ENCODE measurements around the gene ZDHHC5.
A peak's percentile ranks its signal among the peaks of the same experiment; 100 is the strongest.
"Not testable (repeated sequence)": the region's sequence is repeated elsewhere in the genome, so short reads cannot be mapped to it uniquely, and the experiment has no call there.

The ZDHHC5 gene

DNA sequence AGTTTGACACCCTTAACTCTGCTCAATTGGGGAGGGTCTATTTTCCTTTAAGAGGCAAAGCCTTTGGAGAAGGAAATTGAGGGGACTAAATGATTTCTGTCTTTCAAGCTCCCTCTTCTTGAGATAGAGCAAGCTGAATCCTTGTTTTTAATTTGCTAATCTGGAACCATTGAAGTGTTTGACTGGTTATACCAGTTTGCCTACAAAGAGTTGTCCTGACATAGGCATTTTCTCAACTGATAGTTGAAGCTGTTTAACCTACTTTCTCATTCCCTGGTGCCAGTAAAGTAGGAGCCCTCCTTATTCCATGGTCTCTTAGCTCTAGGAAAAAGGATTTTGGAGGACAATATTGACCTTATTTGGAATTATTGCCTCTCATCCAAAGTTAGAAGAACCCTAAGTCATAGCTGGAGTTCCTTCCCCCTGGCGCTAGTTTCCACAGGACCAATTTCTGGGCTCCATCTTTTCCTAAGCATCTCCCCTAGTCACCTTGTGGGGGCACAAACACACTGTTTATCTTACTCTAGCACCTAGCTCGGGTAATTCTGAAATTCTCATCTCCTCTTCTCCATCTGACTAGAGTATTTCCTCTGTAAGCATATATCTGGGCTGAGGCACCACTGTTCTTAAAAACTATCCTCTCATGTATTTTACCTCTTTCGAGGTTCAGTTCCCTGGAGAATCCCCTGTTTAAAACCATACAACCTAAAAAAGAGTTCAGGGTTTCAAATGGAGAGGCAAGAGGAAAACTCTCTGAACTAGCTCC is 7.4 kb downstream of the ZDHHC5 start:
- no peak for DNase-seq

DNA sequence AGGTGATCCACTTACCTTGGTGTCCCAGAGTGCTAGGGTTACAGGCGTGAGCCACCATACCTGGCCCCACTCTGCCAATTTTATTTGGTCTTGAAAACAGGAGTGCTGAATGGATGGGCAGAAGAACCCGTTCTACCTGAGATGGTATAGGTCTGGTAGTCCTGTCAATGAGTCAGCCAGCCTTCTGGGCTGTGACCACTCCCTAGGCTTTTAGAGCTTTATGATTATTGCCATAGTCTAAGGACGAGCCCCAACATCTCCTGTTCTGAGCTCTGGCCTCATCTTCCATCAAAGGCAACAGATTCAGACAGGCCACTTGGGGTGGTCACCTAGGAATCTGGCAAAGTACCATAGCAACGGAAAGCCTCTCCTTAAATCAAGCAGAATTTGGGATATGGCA is 11.5 kb downstream of the ZDHHC5 start:
- no peak for DNase-seq

- DNase-seq = no peak
These were observed 12.6 kb downstream of the ZDHHC5 start for GRCh38 chr11:57680552-57680874.

GRCh38 chr11:57681168-57681567 is 13.3 kb downstream of the ZDHHC5 start:
- DNase-seq = no peak

- not testable (repeated sequence) for DNase-seq
These were observed 22.6 kb downstream of the ZDHHC5 start for GRCh38 chr11:57690474-57690873.

- DNase-seq = no peak
These were observed 31.0 kb downstream of the ZDHHC5 start for GRCh38 chr11:57698843-57699365.

- DNase-seq = no peak
These were observed 31.9 kb downstream of the ZDHHC5 start for GRCh38 chr11:57699813-57700212.

- no peak for DNase-seq
These were observed 32.5 kb downstream of the ZDHHC5 start for GRCh38 chr11:57700425-57700824.

- DNase-seq = no peak
These were observed 35.4 kb downstream of the ZDHHC5 start for GRCh38 chr11:57703341-57703740.

GRCh38 chr11:57704932-57705331 is 37.0 kb downstream of the ZDHHC5 start:
- no peak for DNase-seq

GRCh38 chr11:57705432-57705831 is 37.5 kb downstream of the ZDHHC5 start:
- DNase-seq = not testable (repeated sequence)

DNA sequence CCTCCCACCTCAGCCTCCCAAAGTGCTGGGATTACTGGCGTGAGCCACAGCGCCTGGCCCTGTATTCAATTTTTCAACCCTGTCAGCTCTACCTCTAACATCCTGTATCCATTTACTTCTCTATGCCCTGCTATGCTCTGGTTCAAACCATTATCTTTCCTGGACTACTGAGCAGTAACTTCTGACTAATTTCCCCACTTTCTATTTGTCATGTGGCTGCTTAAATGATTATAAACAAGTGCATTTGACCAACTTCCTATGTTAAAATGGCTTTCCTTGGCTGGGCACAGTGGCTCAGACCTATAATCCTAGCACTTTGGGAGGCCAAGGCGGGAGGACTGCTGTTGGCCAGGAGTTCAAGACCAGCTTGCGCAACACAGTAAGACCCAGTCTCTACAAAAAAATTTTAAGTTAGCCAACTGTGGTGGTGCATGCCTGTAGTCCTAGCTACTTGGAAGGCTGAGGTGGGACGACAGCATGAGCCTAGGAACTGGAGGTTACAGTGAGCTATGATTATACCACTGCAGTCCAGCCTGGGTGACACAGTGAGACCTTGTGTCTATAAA is 42.0 kb downstream of the ZDHHC5 start:
- no peak for DNase-seq

DNA sequence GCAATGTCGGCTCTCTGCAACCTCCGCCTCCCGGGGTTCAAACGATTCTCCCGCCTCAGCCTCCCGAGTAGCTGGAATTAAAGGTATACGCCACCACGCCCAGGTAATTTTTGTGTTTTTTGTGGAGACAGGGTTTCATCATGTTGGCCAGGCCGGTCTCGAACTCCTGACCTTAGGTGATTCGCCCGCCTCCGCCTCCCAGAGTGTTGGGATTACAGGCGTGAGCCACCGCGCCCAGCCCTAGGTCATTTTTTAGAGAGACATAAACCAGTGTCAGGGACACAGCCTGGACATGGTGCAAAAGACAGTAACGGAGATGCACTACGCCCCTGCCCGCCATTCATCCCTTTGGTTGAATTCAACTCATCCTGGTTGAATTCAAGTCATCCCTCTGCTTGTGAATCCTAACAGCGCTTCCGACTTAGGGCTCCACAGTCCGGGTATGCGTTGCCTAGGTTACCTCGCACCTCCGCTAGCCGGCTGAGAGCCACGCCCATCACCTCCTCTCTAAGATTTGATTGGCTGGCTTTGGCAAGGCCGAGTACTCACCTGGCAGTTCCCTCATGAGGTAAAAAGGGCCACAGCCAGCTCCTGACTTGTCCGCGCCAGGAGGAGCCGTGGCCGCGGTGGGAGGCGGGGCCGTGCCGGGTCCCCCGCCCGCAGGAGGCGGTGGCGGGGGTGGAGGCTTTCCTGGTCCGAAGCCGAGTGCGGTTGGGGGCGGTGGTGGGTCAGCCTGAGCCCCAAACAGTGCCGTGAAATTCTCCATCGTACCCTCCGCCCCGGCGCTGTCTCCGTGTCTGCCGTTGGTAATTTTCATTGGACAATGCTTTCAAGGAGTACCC is 43.7 kb downstream of the ZDHHC5 start, which contains the start of gene MED19:
MED19 (minus strand) TSS at position 802 of the 842 bp plus-strand sequence; CDS start at position 766, 36 bp downstream.
- peak; percentile 97 for DNase-seq

DNA sequence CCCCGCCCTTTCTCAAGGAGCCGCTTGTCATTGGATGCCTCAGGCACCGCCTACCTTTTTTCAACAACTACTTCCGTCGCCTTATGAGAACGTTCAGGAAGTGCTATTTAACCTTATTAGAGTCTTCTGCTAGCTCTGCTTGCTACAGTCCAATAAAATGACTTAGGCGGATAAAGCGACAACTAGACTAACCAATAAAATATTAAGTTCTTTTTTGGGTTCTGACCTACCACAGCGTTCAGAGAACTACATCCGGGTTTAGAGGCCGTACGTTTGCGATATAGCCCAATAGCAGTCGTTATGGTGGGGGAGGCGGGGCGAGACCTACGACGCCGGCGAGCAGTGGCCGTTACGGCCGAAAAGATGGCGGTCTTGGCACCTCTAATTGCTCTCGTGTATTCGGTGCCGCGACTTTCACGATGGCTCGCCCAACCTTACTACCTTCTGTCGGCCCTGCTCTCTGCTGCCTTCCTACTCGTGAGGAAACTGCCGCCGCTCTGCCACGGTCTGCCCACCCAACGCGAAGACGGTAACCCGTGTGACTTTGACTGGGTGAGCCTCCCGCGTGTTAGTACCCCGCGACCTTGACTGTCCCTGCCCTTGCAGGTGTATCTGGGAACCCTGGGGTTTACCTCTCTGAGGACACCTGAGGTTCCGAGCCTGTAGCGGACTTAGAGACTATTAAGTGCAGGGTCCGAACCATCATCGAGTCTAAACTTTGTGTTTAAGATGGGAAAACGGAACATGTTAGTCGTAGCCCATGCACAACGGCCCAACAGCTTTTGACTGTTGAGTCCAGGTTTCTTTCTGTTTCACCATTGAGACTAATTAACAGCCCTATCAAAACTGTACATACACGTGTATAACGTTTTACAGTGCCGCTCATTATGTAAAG is 44.6 kb downstream of the ZDHHC5 start, which contains the start of gene TMX2:
TMX2 (plus strand) TSS at position 338 of the 895 bp plus-strand sequence; CDS start at position 364, 26 bp downstream.
- DNase-seq = peak; percentile 98

GRCh38 chr11:57713835-57714234 is 45.9 kb downstream of the ZDHHC5 start:
- DNase-seq = no peak

DNA sequence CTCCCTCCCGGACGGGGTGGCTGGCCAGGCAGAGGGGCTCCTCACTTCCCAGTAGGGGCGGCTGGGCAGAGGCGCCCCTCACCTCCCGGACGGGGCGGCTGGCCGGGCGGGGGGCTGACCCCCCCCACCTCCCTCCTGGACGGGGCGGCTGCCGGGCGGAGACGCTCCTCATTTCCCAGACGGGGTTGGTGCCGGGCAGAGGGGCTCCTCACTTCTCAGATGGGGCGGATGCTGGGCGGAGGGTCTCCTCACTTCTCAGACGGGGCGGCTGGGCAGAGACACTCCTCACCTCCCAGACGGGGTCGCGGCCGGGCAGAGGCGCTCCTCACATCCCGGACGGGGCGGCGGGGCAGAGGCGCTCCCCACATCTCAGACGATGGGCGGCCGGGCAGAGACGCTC is 48.8 kb downstream of the ZDHHC5 start:
- not testable (repeated sequence) for DNase-seq

- no peak for DNase-seq
These were observed 59.3 kb downstream of the ZDHHC5 start for GRCh38 chr11:57727185-57727584.

DNA sequence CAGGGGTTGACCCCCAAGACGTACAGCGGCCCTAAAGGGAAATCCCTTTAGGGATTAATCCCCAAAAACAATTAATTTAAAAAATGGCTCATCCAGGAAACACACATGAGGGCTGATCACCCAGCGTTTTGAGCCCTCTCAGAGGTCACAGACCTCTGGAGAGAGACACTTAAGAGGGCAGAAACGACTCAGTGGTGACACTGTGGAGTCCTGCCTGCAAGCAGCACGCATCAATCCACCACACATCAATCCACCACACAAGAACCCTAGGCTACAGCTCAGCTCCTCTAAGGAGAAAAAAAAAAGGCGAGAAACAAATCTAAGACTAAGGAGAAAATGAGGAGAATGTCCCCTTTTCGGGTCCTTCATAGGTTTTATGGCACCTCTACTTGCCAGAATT is 60.9 kb downstream of the ZDHHC5 start:
- DNase-seq = no peak

DNA sequence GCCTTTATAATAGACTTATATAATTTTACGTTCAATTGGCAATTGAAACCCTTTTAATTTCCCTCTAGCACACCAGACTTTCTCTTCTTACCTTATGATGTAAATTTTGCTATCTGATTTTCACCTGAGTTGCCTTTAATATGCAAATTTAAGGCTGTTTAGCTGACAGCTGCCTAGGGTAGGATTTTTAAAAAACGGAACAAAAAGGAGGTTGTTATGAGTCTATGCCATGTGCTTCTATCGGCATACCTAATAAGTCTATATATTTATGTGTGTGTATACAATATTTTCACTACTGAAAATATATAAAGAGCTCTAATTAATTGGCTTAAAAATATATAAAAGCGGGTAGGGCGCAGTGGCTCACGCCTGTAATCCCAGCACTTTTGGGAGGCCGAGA is 61.6 kb downstream of the ZDHHC5 start:
- DNase-seq = no peak

GRCh38 chr11:57732661-57733060 is 64.7 kb downstream of the ZDHHC5 start:
- DNase-seq = no peak

DNA sequence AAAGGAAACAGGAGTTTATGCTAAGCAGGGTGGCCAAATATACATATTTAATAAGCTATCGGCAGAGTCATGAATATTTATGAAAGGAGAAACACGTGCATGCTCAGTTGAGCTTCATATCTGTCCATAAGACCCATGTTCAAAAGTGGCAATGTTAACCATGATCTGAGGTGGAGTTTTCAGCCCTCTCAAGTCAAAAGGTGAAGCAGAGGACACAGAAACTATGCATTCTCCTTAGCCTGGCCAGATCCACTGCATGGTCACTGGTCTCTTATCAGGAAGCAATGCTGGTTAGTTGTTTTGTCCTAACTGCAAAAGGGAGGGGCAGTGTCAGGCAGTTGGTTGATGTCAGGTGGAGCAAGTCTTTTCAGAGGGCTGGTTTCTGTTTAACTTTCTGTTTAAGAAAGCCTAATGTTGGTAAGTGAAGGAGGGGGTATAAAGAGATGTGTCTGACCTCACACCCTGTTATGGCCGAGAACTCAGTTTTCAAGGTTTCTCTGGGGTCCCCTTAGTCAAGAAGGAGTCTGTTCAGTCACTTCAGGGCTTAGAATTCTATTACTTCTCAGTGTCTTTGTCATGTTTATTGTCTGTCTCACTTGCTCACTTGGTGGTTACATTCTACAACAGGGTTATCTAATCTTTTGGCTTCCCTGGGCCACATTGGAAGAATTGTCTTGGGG is 67.8 kb downstream of the ZDHHC5 start:
- no peak for DNase-seq
